ENCODE measurements around the gene DNAJB11. TPM values are rescaled to one million over a fixed set of nuclear protein-coding genes. Genes with fewer than 3 reads are reported as not detected.

DNAJB11 gene
- total RNA-seq, 4 donors from 2014 or later: 28.1 to 38.2 (median 31.7) TPM

GRCh38 chr3:186526256-186526606 lies 44.3 kb upstream of the DNAJB11 start:
- no peak for TF ChIP-seq CTCF (IDR thresholded peaks at IDR 0.05; ENCODE audit: low read depth)

GRCh38 chr3:186529201-186529999 lies 41.1 kb upstream of the DNAJB11 start:
- TF ChIP-seq CTCF (IDR thresholded peaks at IDR 0.05; ENCODE audit: low read depth): no peak

- no peak for TF ChIP-seq CTCF (IDR thresholded peaks at IDR 0.05; ENCODE audit: low read depth)
Measured at GRCh38 chr3:186530415-186530814, 40.1 kb upstream of the DNAJB11 start.

GRCh38 chr3:186532598-186533072 lies 37.9 kb upstream of the DNAJB11 start:
- TF ChIP-seq CTCF (IDR thresholded peaks at IDR 0.05; ENCODE audit: low read depth): no peak

- no peak for TF ChIP-seq CTCF (IDR thresholded peaks at IDR 0.05; ENCODE audit: low read depth)
Measured at GRCh38 chr3:186534113-186534669, 36.3 kb upstream of the DNAJB11 start.

- no peak for TF ChIP-seq CTCF (IDR thresholded peaks at IDR 0.05; ENCODE audit: low read depth)
Measured at GRCh38 chr3:186536883-186537844, 33.4 kb upstream of the DNAJB11 start.

- TF ChIP-seq CTCF (IDR thresholded peaks at IDR 0.05; ENCODE audit: low read depth): no peak
Measured at GRCh38 chr3:186538779-186539178, 31.7 kb upstream of the DNAJB11 start.
